ENCODE measurements around the gene PIK3R6.
"Not testable (repeated sequence)": the region's sequence is repeated elsewhere in the genome, so short reads cannot be mapped to it uniquely, and the experiment has no call there.

Gene PIK3R6

DNA sequence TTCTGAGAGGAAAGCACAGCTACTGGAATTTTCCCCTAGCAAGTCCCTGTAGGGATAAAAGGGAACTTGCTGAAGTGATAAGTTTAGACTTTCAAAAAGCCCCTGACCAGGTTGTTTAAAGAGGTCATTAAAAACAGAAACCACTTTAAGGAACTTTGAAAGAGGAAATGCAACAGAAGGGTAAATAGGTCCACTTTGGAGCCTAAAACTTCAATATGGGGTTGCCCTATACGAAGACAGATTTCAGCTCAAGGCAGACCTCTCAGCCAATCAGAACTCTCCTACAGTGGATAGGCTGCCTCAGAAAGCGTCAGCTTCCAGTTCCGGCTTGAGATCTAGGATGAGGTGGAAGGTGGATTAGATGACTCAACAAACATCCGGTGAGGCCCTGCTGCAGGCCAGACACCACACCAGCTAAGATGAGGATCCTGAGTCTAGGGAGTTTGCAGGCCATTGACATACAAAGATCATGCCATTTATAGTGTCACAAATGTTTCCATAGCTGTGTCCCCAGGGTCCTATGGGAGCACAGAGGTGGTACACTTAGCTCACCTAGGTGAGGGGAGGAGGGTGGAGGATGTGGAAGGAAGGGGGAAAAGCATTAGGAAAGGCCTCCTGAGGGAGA is 60.4 kb downstream of the PIK3R6 start:
- TF ChIP-seq, protein P1, sequence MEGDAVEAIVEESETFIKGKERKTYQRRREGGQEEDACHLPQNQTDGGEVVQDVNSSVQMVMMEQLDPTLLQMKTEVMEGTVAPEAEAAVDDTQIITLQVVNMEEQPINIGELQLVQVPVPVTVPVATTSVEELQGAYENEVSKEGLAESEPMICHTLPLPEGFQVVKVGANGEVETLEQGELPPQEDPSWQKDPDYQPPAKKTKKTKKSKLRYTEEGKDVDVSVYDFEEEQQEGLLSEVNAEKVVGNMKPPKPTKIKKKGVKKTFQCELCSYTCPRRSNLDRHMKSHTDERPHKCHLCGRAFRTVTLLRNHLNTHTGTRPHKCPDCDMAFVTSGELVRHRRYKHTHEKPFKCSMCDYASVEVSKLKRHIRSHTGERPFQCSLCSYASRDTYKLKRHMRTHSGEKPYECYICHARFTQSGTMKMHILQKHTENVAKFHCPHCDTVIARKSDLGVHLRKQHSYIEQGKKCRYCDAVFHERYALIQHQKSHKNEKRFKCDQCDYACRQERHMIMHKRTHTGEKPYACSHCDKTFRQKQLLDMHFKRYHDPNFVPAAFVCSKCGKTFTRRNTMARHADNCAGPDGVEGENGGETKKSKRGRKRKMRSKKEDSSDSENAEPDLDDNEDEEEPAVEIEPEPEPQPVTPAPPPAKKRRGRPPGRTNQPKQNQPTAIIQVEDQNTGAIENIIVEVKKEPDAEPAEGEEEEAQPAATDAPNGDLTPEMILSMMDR (conservative IDR thresholded peaks at IDR 0.05): no peak
- H3K27ac ChIP-seq: no peak overlapping the region

DNA sequence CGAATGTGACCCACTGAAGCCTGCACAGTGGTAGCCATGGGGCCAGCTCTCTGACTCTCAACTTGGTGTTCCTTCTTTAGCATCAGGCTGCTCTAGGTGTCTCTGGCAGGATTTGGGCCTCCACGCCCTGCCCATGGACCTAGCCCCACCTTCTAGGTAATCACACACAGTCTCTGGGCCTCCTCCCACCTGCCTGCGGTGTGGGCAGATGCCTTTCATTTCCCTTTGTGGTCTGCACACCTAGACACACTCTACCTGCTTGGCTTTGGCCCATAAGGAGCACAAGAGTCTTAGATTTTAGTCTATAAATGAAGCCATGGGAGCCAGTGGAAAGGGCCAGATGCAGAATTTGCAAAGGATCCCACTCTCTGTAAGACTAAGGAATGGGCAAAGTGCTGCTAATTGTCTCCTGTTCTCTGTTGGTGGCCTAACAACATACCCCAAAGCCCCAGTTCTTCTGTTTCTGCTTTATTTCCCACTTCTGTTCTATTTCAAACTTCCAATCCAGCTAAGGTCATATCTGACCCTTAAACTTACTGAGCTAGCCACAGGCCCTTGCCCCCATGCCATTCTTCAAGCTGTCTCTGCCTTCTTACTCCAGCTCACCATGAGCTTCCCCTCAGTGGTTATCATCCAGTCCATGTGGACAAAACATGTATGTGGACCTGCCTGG is 61.1 kb downstream of the PIK3R6 start:
- H3K27ac ChIP-seq: no peak overlapping the region
- TF ChIP-seq, protein P1 (conservative IDR thresholded peaks at IDR 0.05): no peak

DNA sequence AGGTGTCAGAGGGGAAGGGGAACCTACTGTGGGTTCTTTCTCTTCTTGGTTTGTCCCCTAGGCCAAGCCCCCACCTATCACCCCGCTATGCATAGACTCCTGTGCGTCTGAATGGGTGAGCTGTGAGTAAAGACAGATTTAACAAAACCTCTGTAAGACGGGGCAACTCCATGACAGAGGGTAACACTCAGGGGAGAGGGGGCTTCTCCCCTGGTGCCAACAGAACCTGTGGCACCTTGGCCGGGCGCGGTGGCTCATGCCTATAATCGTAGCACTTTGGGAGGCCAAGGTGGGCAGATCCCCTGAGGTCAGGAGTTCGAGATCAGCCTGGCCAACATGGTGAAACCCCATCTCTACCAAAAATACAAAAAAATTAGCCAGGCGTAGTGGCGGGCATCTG is 62.1 kb downstream of the PIK3R6 start:
- not testable (repeated sequence) for H3K27ac ChIP-seq

DNA sequence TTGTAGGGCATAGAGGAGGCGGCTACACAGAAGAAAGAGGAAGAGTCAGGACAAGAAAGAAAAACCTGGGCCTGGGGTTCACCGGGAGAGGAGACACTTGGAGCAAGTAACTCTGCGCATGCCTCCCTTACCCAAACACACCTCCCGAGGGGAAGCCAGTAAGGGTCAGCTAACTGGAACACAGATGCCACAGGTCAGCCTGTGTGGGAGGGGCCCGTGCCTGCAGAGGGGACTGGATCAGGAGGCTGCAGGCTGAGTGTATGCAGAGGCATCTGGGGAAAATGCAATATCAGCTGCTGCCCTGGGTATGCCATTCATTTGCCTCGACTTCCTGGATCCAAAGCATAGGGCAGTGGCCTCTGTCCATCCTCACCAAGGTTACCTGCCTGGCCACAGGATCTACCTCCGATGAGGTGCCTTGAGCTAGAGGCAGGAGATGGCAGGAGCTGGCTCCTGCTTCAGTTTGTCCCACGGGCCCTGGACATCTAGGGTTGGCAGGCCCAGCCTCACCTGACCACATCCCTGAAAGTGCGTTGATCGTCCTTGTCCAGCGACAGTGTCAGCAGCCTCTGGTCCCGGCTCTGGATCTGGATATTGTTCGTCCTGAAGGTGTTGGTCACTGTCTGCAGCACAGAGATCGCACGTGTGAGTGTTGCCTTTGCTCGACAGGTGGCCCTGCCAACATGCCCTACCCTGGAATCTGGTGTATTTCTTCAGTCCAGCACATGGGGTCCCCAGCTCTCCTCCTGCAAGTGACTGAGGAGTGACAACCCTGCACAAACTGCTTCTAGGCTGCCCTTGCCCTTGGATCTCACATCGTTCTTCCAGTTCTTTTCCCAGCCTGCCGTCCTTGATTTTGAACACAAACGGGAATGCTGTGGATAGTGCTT is 63.7 kb downstream of the PIK3R6 start:
- TF ChIP-seq, protein P1 (conservative IDR thresholded peaks at IDR 0.05): no peak

DNA sequence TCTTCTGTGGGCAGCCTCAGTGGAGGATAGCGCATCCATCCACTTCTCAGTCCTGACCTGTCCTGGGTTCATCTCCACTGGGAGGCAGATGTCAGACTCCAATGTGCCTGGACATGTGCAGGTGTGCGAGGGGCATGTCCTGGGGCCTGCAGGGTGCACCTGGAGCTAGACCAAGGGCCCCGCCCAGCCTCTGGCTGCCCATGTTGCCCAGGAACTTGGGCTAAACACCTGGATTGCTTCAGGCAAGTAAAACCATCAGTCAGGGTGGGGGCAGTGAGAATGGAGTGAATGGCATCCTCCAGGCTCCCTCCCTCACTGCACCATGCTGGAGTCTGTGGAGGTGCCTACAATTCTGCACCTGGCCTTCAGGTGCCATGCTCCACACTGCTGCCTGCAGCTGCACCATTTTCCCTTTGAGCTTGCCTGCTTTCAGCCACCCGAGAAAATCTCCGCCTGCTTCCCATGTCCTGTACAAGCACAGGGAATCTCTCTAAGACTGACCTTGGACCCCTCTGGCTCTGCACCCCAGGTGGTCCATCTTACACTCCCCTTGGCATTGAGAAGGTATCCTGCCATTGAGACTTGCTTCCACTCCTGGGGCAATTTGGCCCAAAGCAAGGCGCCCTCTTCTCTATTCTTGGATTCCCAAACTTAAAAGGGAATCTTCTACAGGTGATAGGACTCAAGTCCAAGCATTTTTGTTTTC is 66.2 kb downstream of the PIK3R6 start:
- no peak overlapping the region for H3K27ac ChIP-seq
- TF ChIP-seq, protein P1 (conservative IDR thresholded peaks at IDR 0.05): no peak

More for the DNA sequence above, 63.7 kb downstream of the PIK3R6 start:
- H3K27ac ChIP-seq: no peak overlapping the region

DNA sequence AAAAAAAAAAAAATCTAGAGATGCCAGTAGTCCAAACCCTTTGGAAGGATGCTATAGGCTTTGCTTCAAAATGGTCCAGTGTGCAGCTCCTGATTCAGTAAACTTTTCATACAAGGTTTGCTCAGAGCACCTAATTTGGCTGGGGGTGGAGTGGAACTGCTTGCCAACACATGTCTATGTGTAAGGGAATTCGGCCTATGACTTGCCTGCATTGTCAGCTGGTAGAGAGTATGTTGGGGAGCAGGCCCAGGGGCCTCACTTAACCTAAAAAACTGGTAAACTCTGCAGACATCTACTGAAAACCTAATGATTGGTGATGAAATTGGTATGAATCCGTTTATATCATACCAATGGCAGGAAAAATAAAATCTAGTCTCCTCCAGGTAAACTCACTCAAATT is 66.8 kb downstream of the PIK3R6 start:
- TF ChIP-seq, protein P1 (conservative IDR thresholded peaks at IDR 0.05): no peak

DNA sequence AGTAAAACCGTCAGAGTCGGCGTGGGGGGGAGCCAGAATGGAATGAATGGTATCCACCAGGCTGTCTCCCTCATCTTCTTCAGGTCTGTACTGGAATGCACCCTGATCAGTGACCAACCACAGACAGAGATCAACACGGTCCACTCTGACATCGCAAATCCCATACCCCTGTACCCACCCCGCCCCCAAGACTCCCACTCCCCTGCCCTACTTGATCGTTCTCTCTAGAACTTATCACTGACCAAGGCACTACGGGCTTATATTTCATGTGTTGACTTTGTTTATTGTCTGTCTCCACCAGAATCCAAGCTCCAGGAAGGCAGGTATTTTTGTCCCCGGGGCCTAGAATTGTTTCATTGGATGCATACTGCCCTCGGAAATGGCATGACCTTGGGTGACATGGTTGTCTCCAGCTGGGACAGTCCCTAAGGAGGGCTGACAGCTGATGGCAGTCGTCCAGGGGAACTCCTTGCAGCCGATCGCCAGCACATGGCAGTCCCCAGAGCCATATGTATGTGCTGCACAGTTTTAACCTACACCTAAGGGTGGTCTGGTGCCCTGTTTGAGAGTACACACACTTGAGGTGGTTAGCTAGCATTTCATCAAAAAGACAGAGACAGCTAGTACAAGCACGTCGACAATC is 67.8 kb downstream of the PIK3R6 start:
- TF ChIP-seq, protein P1 (conservative IDR thresholded peaks at IDR 0.05): no peak
- H3K27ac ChIP-seq: peak overlapping the region; percentile 66; the same call in 1 of the 2 replicates

More for the DNA sequence above, 66.8 kb downstream of the PIK3R6 start:
- H3K27ac ChIP-seq: no peak overlapping the region
